DMS79 treated with DMSO at 0.1 percent for 48 hours (cell line): Measurements from ENCODE around the gene DMD.
"Not testable (repeated sequence)": the region's sequence is repeated elsewhere in the genome, so short reads cannot be mapped to it uniquely, and the experiment has no call there.

Source experiments
- DNase-seq: peaks from one replicate; lab custom pipeline; 2025; lab: John Stamatoyannopoulos, UW

Gene DMD

DNA sequence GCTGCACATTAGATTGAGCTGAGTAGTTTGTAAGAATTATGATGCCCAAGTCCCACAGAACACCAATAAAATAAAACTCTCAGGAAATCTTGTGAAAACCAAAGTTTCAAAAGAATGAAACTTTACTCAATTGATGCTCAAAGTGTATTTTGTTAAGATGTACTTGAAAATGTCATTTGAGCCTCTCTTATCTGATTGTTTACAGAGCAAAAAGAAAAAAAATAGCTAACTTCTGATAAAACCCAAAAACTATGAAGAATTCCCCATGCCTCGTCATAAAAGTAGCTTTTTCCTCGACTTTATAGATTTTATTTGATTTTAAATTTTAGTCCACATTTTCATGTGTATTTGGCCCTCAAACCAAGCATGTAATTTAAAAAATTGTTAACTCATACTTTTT lies 1618.0 kb downstream of the DMD start:
- no peak for DNase-seq

- DNase-seq = no peak
These were observed 1620.0 kb downstream of the DMD start for GRCh38 chrX:31591355-31591754.

DNA sequence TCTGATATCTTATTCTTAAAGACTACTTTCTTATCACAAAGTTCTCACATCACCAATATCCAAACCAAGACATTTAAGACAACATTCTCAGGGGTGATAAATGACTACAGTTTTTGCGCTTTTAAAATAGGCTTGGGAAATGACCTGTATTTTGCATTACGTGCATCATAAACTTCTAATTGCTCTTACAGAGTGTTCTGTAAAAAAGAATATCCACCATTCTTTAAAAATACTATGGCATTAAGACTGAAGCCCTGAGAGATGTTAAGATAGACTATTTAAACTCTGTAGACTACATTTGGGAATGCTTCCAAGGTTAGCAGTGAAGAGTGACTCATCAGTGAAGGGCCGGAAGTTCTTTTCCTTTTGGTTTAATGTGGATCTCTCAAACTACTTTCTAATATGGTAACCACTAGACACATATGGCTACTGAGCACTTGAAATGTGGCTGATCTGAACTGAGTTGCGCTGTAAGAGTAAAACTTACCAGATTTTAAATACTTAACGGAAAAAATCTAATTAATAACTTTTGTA lies 1620.7 kb downstream of the DMD start:
- no peak for DNase-seq

GRCh38 chrX:31589503-31589902 lies 1621.8 kb downstream of the DMD start:
- DNase-seq = no peak

GRCh38 chrX:31588355-31588754 lies 1623.0 kb downstream of the DMD start:
- no peak for DNase-seq

DNA sequence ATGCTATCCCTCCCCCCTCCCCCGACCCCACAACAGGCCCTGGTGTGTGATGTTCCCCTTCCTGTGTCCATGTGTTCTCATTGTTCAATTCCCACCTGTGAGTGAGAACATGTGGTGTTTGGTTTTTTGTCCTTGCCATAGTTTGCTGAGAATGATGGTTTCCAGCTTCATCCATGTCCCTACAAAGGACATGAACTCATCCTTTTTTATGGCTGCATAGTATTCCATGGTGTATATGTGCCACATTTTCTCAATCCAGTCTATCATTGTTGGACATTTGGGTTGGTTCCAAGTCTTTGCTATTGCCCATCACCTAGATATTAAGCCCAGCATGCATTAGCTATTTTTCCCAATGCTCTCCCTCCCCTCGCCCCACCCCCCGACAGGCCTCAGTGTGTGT lies 1627.5 kb downstream of the DMD start:
- not testable (repeated sequence) for DNase-seq

GRCh38 chrX:31580726-31581125 lies 1630.6 kb downstream of the DMD start:
- no peak for DNase-seq

GRCh38 chrX:31580227-31580626 lies 1631.1 kb downstream of the DMD start:
- no peak for DNase-seq

DNA sequence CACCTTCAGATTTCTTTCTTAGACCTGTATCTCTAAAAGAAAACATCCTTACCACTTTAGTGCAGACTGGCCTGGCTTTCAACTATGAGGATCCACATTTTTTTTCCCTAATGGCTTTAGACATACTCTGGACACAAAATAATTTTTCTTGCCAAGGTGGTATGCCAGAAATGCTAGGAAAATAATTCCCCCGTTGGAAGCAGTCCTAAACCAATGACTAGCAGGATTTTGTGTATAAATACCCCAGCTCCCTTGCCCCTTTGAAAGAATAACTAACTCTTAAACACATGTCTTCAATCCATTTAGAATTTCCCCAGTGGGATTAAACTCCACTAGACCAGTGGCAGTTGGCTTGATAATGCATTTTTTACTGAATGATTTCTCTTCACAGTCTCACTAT lies 1639.0 kb downstream of the DMD start:
- no peak for DNase-seq

GRCh38 chrX:31570658-31571057 lies 1640.7 kb downstream of the DMD start:
- no peak for DNase-seq

DNA sequence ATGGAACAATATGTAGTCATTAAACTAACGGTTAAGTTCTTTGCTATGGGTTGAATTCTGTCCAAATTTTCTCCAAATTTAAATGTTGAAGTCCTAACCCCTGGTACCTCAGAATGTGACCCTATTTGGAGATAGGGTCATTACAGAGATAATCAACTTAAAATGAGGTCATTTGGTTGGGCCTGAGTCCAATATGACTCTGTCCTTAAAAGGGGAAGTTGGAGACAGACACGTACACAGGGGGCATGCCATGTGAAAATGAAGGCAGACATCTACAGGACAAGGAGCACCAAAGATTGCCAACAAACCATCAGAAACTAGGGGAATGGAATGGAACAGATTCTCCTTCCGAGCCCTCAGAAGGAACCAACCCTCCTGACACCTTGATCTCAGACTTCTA lies 1647.6 kb downstream of the DMD start:
- DNase-seq = no peak

DNA sequence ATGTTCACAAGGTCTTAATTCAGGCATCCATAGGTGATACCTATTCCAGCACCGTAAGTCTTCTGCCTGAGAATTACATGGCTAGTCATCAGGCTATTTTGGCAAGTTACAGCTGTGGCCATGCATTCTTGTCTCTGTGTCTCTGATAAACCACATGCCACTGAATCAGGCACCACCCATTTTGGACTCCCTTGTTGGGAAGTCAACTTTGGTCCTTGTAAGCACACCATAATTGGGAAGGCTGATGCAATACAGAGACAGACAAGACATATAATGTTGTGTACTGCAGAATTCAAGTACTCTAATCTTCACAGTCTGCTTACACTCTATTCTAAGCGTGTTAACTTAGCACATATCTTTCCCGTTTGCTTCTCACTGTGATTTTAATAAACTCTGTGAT lies 1655.8 kb downstream of the DMD start:
- DNase-seq = no peak

DNA sequence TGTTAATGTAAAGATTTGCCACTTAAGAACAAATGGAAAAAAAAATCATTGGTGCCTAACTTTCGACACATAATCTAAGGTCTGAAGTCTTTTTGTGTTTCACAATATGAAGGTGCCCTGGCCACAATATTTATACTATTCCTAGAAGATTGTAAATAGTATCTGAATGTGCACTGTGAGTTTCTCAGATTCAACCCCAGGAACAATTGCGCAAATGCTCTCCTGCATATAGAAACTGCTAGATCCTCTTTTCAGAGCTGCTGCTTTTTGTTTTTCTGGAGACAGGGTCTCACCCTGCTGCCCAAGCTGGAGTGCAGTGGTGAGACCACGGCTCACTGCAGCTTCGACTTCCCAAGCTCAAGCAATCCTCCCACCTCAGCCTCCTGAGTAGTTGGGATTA lies 1659.4 kb downstream of the DMD start:
- DNase-seq = no peak

DNA sequence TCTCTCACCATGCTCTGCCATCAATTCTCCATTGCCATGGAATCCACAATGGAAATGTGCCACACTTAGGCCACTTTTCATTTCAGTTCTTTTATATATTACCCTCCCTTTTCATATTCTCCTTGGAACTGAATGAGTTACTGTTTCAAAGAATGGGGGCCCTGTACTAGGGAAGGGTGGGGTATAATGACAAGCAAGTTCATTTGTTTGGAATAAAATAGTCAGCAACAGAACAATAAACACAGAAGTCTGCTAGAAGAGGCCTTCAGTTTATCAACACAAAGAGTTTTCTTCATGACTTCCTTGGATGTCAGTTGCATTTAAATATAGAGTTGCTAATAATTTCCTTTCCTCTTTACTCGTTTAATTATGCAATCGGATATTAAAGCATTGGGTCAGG lies 1661.2 kb downstream of the DMD start:
- DNase-seq = no peak

- DNase-seq = no peak
These were observed 1663.5 kb downstream of the DMD start for GRCh38 chrX:31547816-31548215.

DNA sequence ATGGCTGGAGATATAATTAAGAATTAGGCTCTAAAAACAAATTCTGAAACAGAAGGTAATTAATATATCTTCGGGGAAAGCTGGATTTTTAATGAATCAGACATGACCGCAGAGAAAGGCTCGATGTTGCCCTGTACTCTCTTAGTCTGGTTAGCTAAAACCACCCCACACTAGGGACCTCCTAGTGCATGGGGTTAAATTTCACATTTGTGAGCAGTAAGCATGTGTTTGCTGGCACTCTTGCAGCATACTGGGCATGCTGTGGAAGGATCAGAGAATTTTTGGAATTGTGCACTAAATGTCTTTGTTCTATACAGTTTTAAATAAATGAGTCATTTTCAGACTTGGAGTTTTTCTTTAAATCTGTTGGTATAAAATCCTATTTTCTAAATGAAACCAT lies 1663.9 kb downstream of the DMD start:
- no peak for DNase-seq

DNA sequence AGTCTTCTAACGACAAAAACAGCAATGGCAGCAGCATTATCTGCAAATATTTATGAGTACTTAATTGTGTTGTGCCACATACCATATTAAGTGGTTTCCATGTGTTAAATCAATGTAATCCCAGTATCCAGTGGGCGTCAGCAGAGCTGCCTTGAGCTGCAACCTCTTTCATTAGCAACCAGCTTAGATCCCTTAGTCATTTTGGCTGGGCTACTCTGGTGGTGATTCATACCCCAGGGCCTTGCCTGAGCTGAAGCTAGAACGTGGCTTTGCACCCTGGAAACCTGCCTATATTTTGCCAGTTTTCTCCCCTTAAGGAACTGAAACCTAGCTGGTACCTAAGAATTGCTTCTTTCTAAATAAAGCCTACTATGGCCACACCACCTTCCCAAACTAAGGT lies 1665.2 kb downstream of the DMD start:
- no peak for DNase-seq

DNA sequence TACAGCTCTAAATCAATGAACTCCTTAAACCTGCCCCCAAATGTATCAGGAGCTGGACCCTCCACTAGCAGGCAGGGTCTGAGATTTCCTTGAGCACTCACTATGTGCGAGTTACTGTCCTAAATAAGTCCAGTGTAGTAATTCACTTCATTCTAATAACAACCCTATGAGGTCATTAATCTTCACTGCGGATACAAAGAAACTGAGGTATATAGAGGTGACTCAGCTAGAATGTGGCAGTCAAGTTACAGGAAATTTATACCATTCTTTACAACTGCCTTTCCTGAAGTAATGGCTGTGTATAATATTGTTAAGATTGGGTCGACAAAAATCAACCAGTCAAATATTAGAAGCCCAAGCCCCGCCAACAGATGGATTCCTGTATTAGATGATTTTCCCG lies 1665.6 kb downstream of the DMD start:
- no peak for DNase-seq

DNA sequence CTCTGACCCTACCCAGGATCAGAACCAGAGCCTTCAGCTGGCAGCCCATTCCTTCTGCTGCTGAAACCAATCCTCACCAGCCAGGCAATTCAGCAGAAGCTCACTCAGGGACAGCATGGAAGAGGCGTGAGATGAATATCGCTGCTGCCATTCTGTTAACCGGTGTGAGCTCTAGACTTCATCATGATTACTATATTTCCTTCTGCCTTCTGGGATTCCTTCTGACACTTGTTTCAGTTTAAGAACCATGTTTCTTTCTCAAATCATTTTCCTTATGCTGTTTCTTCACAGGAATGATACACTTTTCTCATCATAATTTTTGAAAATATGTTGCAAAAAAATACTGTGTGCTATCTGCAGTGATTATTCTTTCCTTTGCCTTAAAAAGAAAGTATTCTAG lies 1666.2 kb downstream of the DMD start:
- no peak for DNase-seq

DNA sequence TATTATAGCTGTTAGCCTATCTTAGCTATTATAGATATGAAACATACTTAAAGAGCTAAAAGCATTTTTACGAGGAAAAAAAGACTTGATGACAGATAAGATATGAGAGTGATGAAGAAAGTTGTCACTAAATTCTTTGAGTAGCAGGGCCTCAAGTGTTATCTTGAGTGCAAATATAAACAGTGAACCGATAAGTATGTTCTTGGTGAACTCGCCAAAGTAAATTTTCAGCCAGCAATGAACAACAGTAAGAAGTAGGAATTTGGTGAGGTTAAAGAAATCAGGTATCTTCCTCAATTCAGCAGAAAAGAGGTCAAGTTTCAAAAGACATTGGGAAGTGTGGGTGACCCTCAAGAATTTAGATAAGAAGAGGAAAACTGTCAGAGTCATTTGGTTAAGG lies 1667.7 kb downstream of the DMD start:
- no peak for DNase-seq

GRCh38 chrX:31542566-31542965 lies 1668.8 kb downstream of the DMD start:
- DNase-seq = no peak

DNA sequence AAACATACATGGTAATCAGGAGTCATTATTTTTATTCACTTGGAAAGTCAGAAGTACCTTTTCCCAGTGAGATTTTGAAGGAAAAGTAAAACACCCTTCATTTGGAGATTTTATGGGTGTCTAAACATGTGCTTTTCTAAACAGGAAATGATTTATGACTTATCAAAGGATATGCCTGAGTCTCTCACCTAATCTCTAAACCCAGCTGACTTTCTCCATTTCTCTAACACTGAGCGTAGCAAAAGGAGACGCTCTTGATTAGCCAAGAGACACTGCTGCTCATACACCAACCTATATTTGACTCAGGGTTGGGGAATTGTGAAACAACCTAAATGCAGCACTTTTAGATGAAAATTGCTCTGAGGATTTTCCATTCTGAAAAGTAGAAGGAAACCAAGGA lies 1671.0 kb downstream of the DMD start:
- no peak for DNase-seq

GRCh38 chrX:31527455-31528126 lies 1683.8 kb downstream of the DMD start:
- no peak for DNase-seq

DNA sequence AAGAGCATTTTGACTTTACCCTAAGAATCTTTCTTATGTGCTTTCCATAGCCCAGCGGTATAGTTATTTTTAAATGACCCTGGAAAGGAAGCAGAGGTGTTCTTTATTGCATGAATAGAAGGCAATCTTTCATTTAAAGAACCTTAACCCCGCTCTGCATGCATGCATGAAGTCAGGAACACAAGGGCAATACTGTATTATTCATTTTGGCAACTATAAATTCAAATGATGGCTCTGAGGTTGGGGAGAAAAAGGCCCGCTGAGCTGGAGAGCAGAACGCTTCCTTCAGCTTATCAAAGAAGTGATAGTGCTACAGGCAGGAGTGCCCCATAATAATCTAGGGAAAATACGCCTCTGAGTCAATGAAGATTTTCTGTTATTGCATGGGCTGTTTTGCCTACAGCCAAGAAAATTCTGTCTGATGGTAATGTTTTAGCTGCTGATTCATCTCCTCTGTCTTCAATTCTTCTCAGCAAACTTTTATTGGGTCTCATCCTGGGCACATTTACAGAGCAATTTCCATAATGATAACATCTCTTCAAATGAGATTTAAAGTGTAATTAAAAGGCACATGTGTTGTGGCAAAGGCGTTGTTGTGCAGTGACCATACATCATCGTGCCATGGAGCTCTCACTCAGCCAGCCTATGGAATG lies 1687.3 kb downstream of the DMD start:
- DNase-seq = no peak
